GM23338 (cell line): ENCODE measurements around the gene PIM2. TPM values are rescaled to one million over a fixed set of nuclear protein-coding genes. Genes with fewer than 3 reads are reported as not detected.

Experiments used
- ATAC-seq: fragments of 200-7000 bp; cut with Tn5 transposase; 3 replicates; pipeline ENCODE4 v1.9.1; 2020
- DNase-seq: peaks from one replicate; pipeline ENCODE4 v3.0.0-alpha.2; 2015; ENCODE audit warnings: low spot score
- H2AFZ ChIP-seq: fragments of 200-600 bp; sonication (generic); 2 replicates; pipeline ENCODE4 v1.8.0; 2016; ENCODE audit warnings: antibody characterized with exemption, mild to moderate bottlenecking, moderate library complexity
- H3F3A ChIP-seq: fragments of 200-600 bp; sonication (generic); replicated peaks from 2 replicates; pipeline ENCODE4 v1.8.0; 2017; ENCODE audit warnings: antibody characterized with exemption, mixed run types, low read depth
- H3K27ac ChIP-seq: fragments of 200-600 bp; sonication (generic); 2 replicates; pipeline ENCODE4 v1.6.1; 2016; ENCODE audit warnings: low read depth
- H3K27me3 ChIP-seq: fragments of 200-600 bp; sonication (generic); 2 replicates; pipeline ENCODE4 v1.8.0; 2016; ENCODE audit warnings: mild to moderate bottlenecking, mixed run types, moderate library complexity; ENCODE audit not compliant: insufficient read depth
- H3K36me3 ChIP-seq: fragments of 200-600 bp; sonication (generic); 2 replicates; pipeline ENCODE4 v1.8.0; 2016; ENCODE audit warnings: mild to moderate bottlenecking; ENCODE audit not compliant: insufficient read depth
- H3K4me1 ChIP-seq: fragments of 200-600 bp; sonication (generic); 2 replicates; pipeline ENCODE4 v1.8.0; 2016; ENCODE audit warnings: mild to moderate bottlenecking, moderate library complexity; ENCODE audit not compliant: insufficient read depth
- H3K4me2 ChIP-seq: fragments of 200-600 bp; sonication (generic); 2 replicates; pipeline ENCODE4 v1.7.1; 2017; ENCODE audit warnings: mixed run types
- H3K4me3 ChIP-seq: fragments of 200-600 bp; sonication (generic); 2 replicates; pipeline ENCODE4 v1.6.1; 2016; ENCODE audit warnings: mixed run types
- H3K79me2 ChIP-seq: fragments of 200-600 bp; sonication (generic); replicated peaks from 2 replicates; pipeline ENCODE4 v1.8.0; 2017; ENCODE audit warnings: mild to moderate bottlenecking; ENCODE audit not compliant: insufficient read depth
- H3K9me2 ChIP-seq: fragments of 200-600 bp; sonication (generic); 2 replicates; pipeline ENCODE4 v1.8.0; 2017; ENCODE audit not compliant: insufficient read depth
- H4K20me1 ChIP-seq: fragments of 200-600 bp; sonication (generic); replicated peaks from 2 replicates; pipeline ENCODE4 v1.8.0; 2017; ENCODE audit warnings: mild to moderate bottlenecking; ENCODE audit not compliant: insufficient read depth
- H3K27ac Mint-ChIP-seq: 2 replicates; pipeline ENCODE4 v1.8.0; 2020; ENCODE audit warnings: inconsistent platforms, mild to moderate bottlenecking, moderate library complexity, mixed read lengths
- H3K27me3 Mint-ChIP-seq: 3 replicates; pipeline ENCODE4 v1.8.0; 2022; ENCODE audit warnings: low read depth, mild to moderate bottlenecking, moderate library complexity, mixed read lengths, inconsistent platforms; ENCODE audit not compliant: insufficient read depth, poor library complexity
- H3K36me3 Mint-ChIP-seq: 3 replicates; pipeline ENCODE4 v1.8.0; 2021; ENCODE audit warnings: low read depth, mild to moderate bottlenecking, inconsistent platforms, moderate library complexity, mixed read lengths
- H3K4me1 Mint-ChIP-seq: 3 replicates; pipeline ENCODE4 v1.8.0; 2020; ENCODE audit warnings: mild to moderate bottlenecking, inconsistent platforms, mixed read lengths
- H3K4me3 Mint-ChIP-seq: 3 replicates; pipeline ENCODE4 v1.8.0; 2021; ENCODE audit warnings: moderate library complexity, mild to moderate bottlenecking, inconsistent platforms, mixed read lengths
- H3K9me3 Mint-ChIP-seq: 3 replicates; pipeline ENCODE4 v1.8.0; 2020; ENCODE audit warnings: moderate library complexity, mild to moderate bottlenecking, inconsistent platforms, mixed read lengths
- CREB1 ChIP-seq: fragments of 250-450 bp; sonication (Bioruptor Pico); IDR thresholded peaks from 2 replicates; pipeline ENCODE4 v1.5.0; 2020; ENCODE audit warnings: low read depth, mild to moderate bottlenecking, moderate library complexity
- ETS1 ChIP-seq: IDR thresholded peaks from 2 replicates; pipeline ENCODE4 v1.6.1; 2016; ENCODE audit warnings: antibody characterized with exemption
- EZH2 ChIP-seq: fragments of 200-600 bp; sonication (generic); IDR thresholded peaks from one replicate; pipeline ENCODE4 v1.8.0; 2017; ENCODE audit warnings: antibody characterized with exemption, mild to moderate bottlenecking, low read depth; ENCODE audit not compliant: unreplicated experiment
- EZH2phosphoT487 ChIP-seq: fragments of 200-600 bp; sonication (generic); IDR thresholded peaks from one replicate; pipeline ENCODE4 v1.8.1; 2018; ENCODE audit warnings: antibody characterized with exemption; ENCODE audit not compliant: unreplicated experiment
- JUNB ChIP-seq: IDR thresholded peaks from one replicate; pipeline ENCODE4 v1.6.1; 2016; ENCODE audit warnings: antibody characterized with exemption; ENCODE audit not compliant: unreplicated experiment
- NANOG ChIP-seq: IDR thresholded peaks from 2 replicates; pipeline ENCODE4 v1.6.1; 2016; ENCODE audit warnings: antibody characterized with exemption, borderline replicate concordance
- STAT1 ChIP-seq: IDR thresholded peaks from one replicate; pipeline ENCODE4 v1.6.1; 2016; ENCODE audit warnings: antibody characterized with exemption; ENCODE audit not compliant: unreplicated experiment
- ZNF114 ChIP-seq: fragments of 250-450 bp; sonication (Bioruptor Pico); IDR thresholded peaks from 2 replicates; pipeline ENCODE4 v1.5.0; 2020; ENCODE audit warnings: mild to moderate bottlenecking, moderate library complexity
- ZNF462 ChIP-seq: fragments of 250-450 bp; sonication (Bioruptor Pico); IDR thresholded peaks from 2 replicates; pipeline ENCODE4 v1.5.0; 2020; ENCODE audit warnings: mild to moderate bottlenecking, moderate library complexity
- polyA plus RNA-seq: library from polyadenylated mRNA; unstranded; fragments of >200 nt; fragmentation: Nextera tagmentation; extraction: Ambion mirVana; gene quantifications from 2 replicates; pipeline ENCODE4 v1.2.1, GENCODE V29; 2016
- total RNA-seq: library from RNA; depleted of rRNA; stranded (reverse); fragments of >200 nt; shearing (Covaris generic); gene quantifications from 2 replicates; pipeline ENCODE4 v1.2.3, GENCODE V29; 2014

Gene PIM2
- total and polyA plus RNA-seq, 2 experiments from 2014 or later, result 237 to 359 TPM

DNA sequence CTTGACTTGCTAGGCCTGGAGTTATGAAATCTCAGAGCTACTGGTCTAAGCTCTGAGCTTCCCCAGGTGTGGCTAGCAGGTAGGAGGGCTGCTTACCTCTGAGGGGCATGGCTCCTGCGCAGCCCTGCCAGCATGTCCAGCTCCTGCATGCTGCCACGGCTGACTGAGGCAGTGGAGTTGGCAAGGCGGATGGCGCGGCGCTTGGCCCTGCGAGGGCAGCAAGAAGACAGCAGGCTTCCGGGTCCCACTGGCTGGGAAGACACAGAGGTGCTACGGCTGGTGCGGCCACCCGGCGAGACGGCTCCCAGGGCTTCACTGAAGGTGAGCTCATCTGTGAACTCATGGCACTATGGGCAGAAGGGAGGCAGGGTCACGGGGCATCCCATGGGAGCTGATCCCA is 47.1 kb upstream of the PIM2 start (continued):
- no peak for TF ChIP-seq ZNF462 (CRISPR knock-in tag)
- no peak for TF ChIP-seq EZH2phosphoT487
- TF ChIP-seq STAT1, result no peak
- no peak for TF ChIP-seq CREB1 (CRISPR knock-in tag)
- TF ChIP-seq ZNF114 (CRISPR knock-in tag), result no peak

DNA sequence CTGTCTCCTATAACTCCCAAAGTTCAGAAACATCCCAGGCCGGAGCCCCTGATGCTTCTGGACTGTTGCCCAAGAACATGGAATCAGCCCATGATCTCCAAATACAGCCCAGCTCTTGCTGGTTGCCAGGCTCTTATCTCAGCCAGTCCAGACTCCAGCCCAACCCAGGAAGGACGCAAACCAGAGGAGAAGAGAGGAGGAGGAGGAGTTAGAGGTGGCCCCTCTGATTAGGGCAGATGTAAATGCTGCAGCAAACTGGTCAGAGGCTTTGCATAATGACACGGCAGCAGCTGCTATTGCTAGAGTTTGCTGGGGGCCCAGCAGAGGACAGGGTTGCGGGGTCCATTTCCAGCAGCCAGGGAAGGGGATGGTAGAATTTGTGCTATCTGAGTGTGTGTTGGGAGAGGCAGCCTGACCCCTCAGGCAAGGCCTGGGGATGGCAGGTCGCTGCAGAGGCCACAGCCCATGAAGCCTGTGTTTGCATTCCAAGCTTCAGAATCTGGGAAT is 42.8 kb upstream of the PIM2 start:
- no peak overlapping the region for H3K4me3 Mint-ChIP-seq
- H3K4me3 ChIP-seq, result no peak overlapping the region
- ATAC-seq (no peak), DNase-seq (no peak)
- H3K27ac Mint-ChIP-seq, result no peak overlapping the region
- H3K36me3 Mint-ChIP-seq, result peaks cover 6% of the 10 kb centered on the region; the same call in 1 of the 3 replicates
- H3K9me2 ChIP-seq, result no peaks in the 10 kb centered on the region
- H3F3A ChIP-seq, result no peaks in the 10 kb centered on the region
- no peaks in the 10 kb centered on the region for H4K20me1 ChIP-seq
- H3K79me2 ChIP-seq, result peaks cover 4% of the 10 kb centered on the region
- peaks cover 5% of the 10 kb centered on the region; the same call in 1 of the 3 replicates for H3K4me1 Mint-ChIP-seq
- no peak overlapping the region for H3K4me2 ChIP-seq
- no peak overlapping the region for H3K27ac ChIP-seq
- H3K4me1 ChIP-seq, result no peaks in the 10 kb centered on the region
- no peak overlapping the region for H2AFZ ChIP-seq
- no peaks in the 10 kb centered on the region for H3K36me3 ChIP-seq
- H3K27me3 ChIP-seq, result no peaks in the 10 kb centered on the region
- H3K9me3 Mint-ChIP-seq, result no peaks in the 10 kb centered on the region
- H3K27me3 Mint-ChIP-seq, result peaks cover 11% of the 10 kb centered on the region
- no peak for TF ChIP-seq NANOG
- TF ChIP-seq ZNF462 (CRISPR knock-in tag), result no peak
- no peak for TF ChIP-seq EZH2
- no peak for TF ChIP-seq CREB1 (CRISPR knock-in tag)
- TF ChIP-seq ETS1, result no peak
- TF ChIP-seq JUNB, result no peak
- no peak for TF ChIP-seq ZNF114 (CRISPR knock-in tag)
